Measurements from ENCODE around the gene FAM107A.
"Not testable (repeated sequence)": the region's sequence is repeated elsewhere in the genome, so short reads cannot be mapped to it uniquely, and the experiment has no call there.

- TF ChIP-seq POLR2A, CTCF (IDR thresholded peaks at IDR 0.05): not testable (repeated sequence)
Observed at GRCh38 chr3:58527440-58527839, 49.8 kb downstream of the FAM107A start.
